HAP-1 (cell line): Measurements from ENCODE around the gene RFWD3.
"Not testable (repeated sequence)": the region's sequence is repeated elsewhere in the genome, so short reads cannot be mapped to it uniquely, and the experiment has no call there.

Experiments
- DNase-seq, 2 experiments: peaks; one replicate each; pipeline ENCODE4 v3.0.0-alpha.2; 2016 to 2020; ENCODE audit warnings: low spot score in 2 of 2
- H3K27me3 ChIP-seq: fragments of 250-450 bp; sonication (Bioruptor Pico); 2 replicates; pipeline ENCODE4 v1.5.1; 2020; ENCODE audit warnings: low read depth, mild to moderate bottlenecking, moderate library complexity
- H3K36me3 ChIP-seq: fragments of 250-450 bp; sonication (Bioruptor Pico); replicated peaks from 2 replicates; pipeline ENCODE4 v1.5.1; 2020; ENCODE audit warnings: mild to moderate bottlenecking
- H3K4me1 ChIP-seq: fragments of 250-450 bp; sonication (Bioruptor Pico); 2 replicates; pipeline ENCODE4 v1.5.1; 2020; ENCODE audit warnings: mild to moderate bottlenecking
- H3K4me3 ChIP-seq: fragments of 250-450 bp; sonication (Bioruptor Pico); 2 replicates; pipeline ENCODE4 v1.5.1; 2020; ENCODE audit warnings: mild to moderate bottlenecking, moderate library complexity
- H3K9me3 ChIP-seq: fragments of 250-450 bp; sonication (Bioruptor Pico); 2 replicates; pipeline ENCODE4 v1.5.1; 2020; ENCODE audit warnings: mild to moderate bottlenecking, moderate library complexity
- in situ Hi-C: fragments of 300-500 bp; cut with MboI; formaldehyde crosslinking; loops from 3 replicates; pipeline ENCODE4 v1.14.3; 2020; ENCODE audit warnings: low sequenced_read_pairs, inconsistent platforms, mixed read lengths

RFWD3 gene

GRCh38 chr16:74652883-74653282 is 13.8 kb downstream of the RFWD3 start:
- H3K27me3 ChIP-seq, H3K4me3 ChIP-seq, DNase-seq, in situ Hi-C loops, H3K9me3 ChIP-seq, H3K4me1 ChIP-seq: not testable (repeated sequence)
- H3K36me3 ChIP-seq, result peaks cover 85% of the 10 kb centered on the region

GRCh38 chr16:74652249-74652648 is 14.4 kb downstream of the RFWD3 start:
- Histone ChIP-seq H3K27me3 (no peaks in the 10 kb centered on the region), H3K4me1 (peaks cover 7% of the 10 kb centered on the region), H3K36me3 (peaks cover 87% of the 10 kb centered on the region), H3K4me3 (no peak overlapping the region), H3K9me3 (no peaks in the 10 kb centered on the region)
- DNase-seq, result peak in 1 of 2 experiments; percentile 27
- in situ Hi-C loops, result no loop called here

DNA sequence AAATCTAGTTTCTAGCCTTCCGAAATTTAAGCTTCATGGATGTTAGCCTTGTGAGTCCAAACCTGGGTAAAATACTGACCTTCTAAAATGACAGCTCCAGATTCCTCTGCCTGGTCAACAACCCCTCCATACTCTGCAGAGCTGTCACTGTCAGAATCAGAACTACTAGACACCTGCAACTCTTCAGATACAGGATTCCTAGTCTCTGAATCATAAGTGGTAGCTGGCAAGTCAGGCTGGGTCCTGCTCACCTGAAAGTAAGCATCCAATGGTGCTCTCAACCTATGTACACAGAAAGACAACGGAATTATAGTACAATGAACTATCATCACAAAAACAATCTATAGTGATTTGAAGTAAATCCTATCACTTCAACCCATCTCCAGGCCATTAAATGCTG is 14.8 kb downstream of the RFWD3 start:
- Histone ChIP-seq H3K4me1 (peaks cover 7% of the 10 kb centered on the region), H3K27me3 (no peaks in the 10 kb centered on the region), H3K36me3 (peaks cover 87% of the 10 kb centered on the region), H3K4me3 (no peak overlapping the region), H3K9me3 (no peaks in the 10 kb centered on the region)
- in situ Hi-C loops, result no loop called here
- no peak for DNase-seq

GRCh38 chr16:74650966-74651567 is 15.6 kb downstream of the RFWD3 start:
- peak in 1 of 2 experiments; percentile 27 for DNase-seq
- Histone ChIP-seq H3K27me3 (no peaks in the 10 kb centered on the region), H3K9me3 (no peaks in the 10 kb centered on the region), H3K4me1 (peaks cover 7% of the 10 kb centered on the region), H3K4me3 (no peak overlapping the region), H3K36me3 (peaks cover 89% of the 10 kb centered on the region)
- in situ Hi-C loops, result no loop called here

GRCh38 chr16:74649839-74650504 is 16.7 kb downstream of the RFWD3 start:
- Histone ChIP-seq H3K4me1 (peaks cover 7% of the 10 kb centered on the region), H3K36me3 (peaks cover 93% of the 10 kb centered on the region), H3K9me3 (no peaks in the 10 kb centered on the region), H3K4me3 (no peak overlapping the region), H3K27me3 (no peaks in the 10 kb centered on the region)
- DNase-seq, result no peak
- in situ Hi-C loops, result no loop called here

- H3K4me1 ChIP-seq, result no peaks in the 10 kb centered on the region
- H3K27me3 ChIP-seq, result no peaks in the 10 kb centered on the region
- no peak for DNase-seq
- H3K4me3 ChIP-seq, result no peak overlapping the region
- H3K9me3 ChIP-seq, result no peaks in the 10 kb centered on the region
- peaks cover 91% of the 10 kb centered on the region for H3K36me3 ChIP-seq
- in situ Hi-C loops, result no loop called here
These were observed 24.7 kb downstream of the RFWD3 start for GRCh38 chr16:74641969-74642368.

- Histone ChIP-seq H3K27me3 (no peaks in the 10 kb centered on the region), H3K9me3 (no peaks in the 10 kb centered on the region), H3K4me1 (no peaks in the 10 kb centered on the region), H3K4me3 (no peak overlapping the region), H3K36me3 (peaks cover 86% of the 10 kb centered on the region)
- DNase-seq, result no peak
- in situ Hi-C loops, result no loop called here
These were observed 28.8 kb downstream of the RFWD3 start for GRCh38 chr16:74637742-74638453.

DNA sequence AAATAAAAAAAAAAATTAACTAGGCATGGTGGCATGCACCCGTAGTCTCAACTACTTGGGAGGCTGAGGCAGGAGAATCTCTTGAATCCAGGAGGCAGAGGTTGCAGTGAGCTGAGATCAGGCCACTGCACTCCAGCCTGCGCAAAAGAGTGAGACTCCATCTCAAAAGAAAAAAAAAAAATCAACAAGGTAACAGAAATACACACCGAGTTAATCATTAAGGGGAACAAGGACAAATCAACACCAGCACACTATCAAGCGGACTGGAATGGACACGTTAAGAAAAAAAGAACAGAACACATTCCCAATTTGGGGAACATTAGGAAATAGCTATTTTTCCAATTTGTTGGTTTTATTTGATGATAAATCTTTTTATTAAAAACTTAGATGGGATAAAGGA is 31.4 kb downstream of the RFWD3 start:
- Histone ChIP-seq H3K9me3 (no peaks in the 10 kb centered on the region), H3K4me1 (peaks cover 4% of the 10 kb centered on the region; the same call in 1 of the 2 replicates), H3K27me3 (no peaks in the 10 kb centered on the region), H3K4me3 (no peak overlapping the region), H3K36me3 (peaks cover 89% of the 10 kb centered on the region)
- DNase-seq, result no peak
- in situ Hi-C loops, result no loop called here

- DNase-seq, result no peak
- no peaks in the 10 kb centered on the region for H3K27me3 ChIP-seq
- peaks cover 90% of the 10 kb centered on the region for H3K36me3 ChIP-seq
- in situ Hi-C loops, result no loop called here
- H3K4me1 ChIP-seq, result peaks cover 4% of the 10 kb centered on the region; the same call in 1 of the 2 replicates
- H3K9me3 ChIP-seq, result no peaks in the 10 kb centered on the region
- H3K4me3 ChIP-seq, result no peak overlapping the region
These were observed 33.0 kb downstream of the RFWD3 start for GRCh38 chr16:74633686-74634085.

GRCh38 chr16:74627506-74628220 is 39.0 kb downstream of the RFWD3 start:
- in situ Hi-C loops, result no loop called here
- Histone ChIP-seq H3K27me3 (no peaks in the 10 kb centered on the region), H3K36me3 (peaks cover 96% of the 10 kb centered on the region), H3K9me3 (no peaks in the 10 kb centered on the region), H3K4me3 (no peak overlapping the region), H3K4me1 (peaks cover 4% of the 10 kb centered on the region; the same call in 1 of the 2 replicates)
- no peak for DNase-seq

GRCh38 chr16:74626741-74627416 is 39.8 kb downstream of the RFWD3 start:
- Histone ChIP-seq H3K27me3 (no peaks in the 10 kb centered on the region), H3K36me3 (peaks cover 96% of the 10 kb centered on the region), H3K4me3 (no peak overlapping the region), H3K9me3 (no peaks in the 10 kb centered on the region), H3K4me1 (peaks cover 4% of the 10 kb centered on the region; the same call in 1 of the 2 replicates)
- in situ Hi-C loops, result no loop called here
- DNase-seq, result no peak

DNA sequence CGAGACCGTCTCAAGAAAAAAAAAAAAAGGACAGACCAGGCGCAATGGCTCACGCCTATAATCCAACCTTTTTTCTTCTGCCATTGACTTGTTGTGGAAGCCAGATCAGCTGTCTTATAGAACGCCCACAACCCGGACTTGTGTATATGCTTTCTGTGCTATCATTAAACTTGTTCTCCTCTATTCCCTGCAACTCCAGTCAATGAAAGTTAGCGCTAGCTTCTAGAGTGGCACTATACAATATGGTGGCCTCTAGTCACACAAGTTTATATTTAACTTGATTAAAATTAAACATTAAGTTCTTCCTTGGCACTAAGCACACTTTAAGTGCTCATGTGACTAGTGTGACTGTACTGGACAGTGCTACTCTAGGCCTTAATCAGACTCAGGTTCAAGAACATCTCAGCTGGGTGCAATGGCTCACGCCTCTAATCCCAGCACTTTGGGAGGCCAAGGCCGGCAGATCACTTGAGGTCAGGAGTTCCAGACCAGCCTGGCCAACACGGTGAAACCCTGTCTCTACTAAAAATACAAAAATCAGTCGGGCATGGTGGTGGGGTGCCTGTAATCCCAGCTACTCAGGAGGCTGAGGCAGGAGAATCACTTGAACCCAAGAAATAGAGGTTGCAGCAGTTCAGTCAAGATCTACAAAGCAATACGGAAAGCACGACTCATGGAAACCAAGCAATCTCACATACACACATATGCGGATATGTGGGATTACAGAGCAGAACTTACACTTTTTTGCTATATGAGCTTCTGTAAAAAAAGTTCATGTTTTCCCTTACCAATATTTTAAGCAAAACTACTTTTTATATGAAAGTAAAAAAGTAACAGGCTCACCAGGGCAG is 41.0 kb downstream of the RFWD3 start:
- Histone ChIP-seq H3K4me1 (no peaks in the 10 kb centered on the region; the same call in 1 of the 2 replicates), H3K27me3 (no peaks in the 10 kb centered on the region), H3K36me3 (peaks cover 93% of the 10 kb centered on the region), H3K4me3 (no peak overlapping the region), H3K9me3 (no peaks in the 10 kb centered on the region)
- in situ Hi-C loops, result no loop called here
- no peak for DNase-seq

DNA sequence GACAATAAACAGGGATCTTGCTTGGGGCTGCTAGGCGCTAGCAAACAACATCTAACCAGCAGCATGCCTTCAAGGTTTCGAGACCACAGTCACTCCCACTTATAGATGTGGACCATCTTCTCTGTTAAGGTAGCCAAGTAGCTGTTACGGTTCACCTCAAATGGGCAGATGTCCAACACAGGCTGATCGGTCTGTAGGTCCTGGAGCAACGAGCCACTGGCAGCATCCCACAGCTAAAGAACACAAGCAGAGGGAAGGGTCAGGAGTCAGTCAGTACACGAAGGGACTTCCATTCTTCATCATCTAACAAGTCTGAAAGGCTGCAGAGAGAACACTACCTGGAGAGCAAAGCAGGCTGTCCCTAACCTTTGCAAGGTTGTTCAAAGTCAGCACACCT is 42.8 kb downstream of the RFWD3 start:
- no peaks in the 10 kb centered on the region for H3K27me3 ChIP-seq
- in situ Hi-C loops, result no loop called here
- no peak overlapping the region for H3K4me3 ChIP-seq
- DNase-seq, result no peak
- H3K4me1 ChIP-seq, result no peaks in the 10 kb centered on the region
- H3K36me3 ChIP-seq, result peaks cover 80% of the 10 kb centered on the region
- H3K9me3 ChIP-seq, result no peaks in the 10 kb centered on the region
